Brain (organoid and tissue), 1 donor: Measurements from ENCODE around the gene KRTAP10-4. TPM values are rescaled to one million over a fixed set of nuclear protein-coding genes. Genes with fewer than 3 reads are reported as not detected.

Experiments used
- polyA plus RNA-seq: library from polyadenylated mRNA; stranded (reverse); fragments of 350-450 nt; fragmentation: Illumina TruSeq; extraction: RNeasy Lipid Tissue Mini Kit (QIAGEN cat#74804); gene quantifications from one replicate; pipeline ENCODE4 v1.2.3, GENCODE V29; 2015; ENCODE audit warnings: low read depth, low replicate concordance; ENCODE audit not compliant: insufficient read depth

The KRTAP10-4 gene
- polyA plus RNA-seq, 1 donor from 2014 or later, result not detected

Other genes with a start within 250 kb of the KRTAP10-4 start
- gene CFAP410, start 234.3 kb upstream of the KRTAP10-4 start, polyA plus RNA-seq, result 38.3 TPM
- 8.1 TPM for gene TRPM2, start 220.1 kb upstream of the KRTAP10-4 start, polyA plus RNA-seq
- 9.3 TPM for gene LRRC3, start 118.2 kb upstream of the KRTAP10-4 start, polyA plus RNA-seq
- not detected for gene KRTAP10-1, start 33.5 kb upstream of the KRTAP10-4 start, polyA plus RNA-seq
- gene KRTAP10-2, start 22.2 kb upstream of the KRTAP10-4 start, polyA plus RNA-seq, result not detected
- not detected for gene KRTAP10-3, start 14.9 kb upstream of the KRTAP10-4 start, polyA plus RNA-seq
- gene KRTAP10-5, start 6.9 kb downstream of the KRTAP10-4 start, polyA plus RNA-seq, result not detected
- gene KRTAP10-6, start 18.8 kb downstream of the KRTAP10-4 start, polyA plus RNA-seq, result not detected
- not detected for gene KRTAP10-7, start 26.9 kb downstream of the KRTAP10-4 start, polyA plus RNA-seq
- not detected for gene KRTAP10-8, start 38.4 kb downstream of the KRTAP10-4 start, polyA plus RNA-seq
- not detected for gene KRTAP10-9, start 53.4 kb downstream of the KRTAP10-4 start, polyA plus RNA-seq
- gene KRTAP10-10, start 63.6 kb downstream of the KRTAP10-4 start, polyA plus RNA-seq, result not detected
- not detected for gene KRTAP10-11, start 72.7 kb downstream of the KRTAP10-4 start, polyA plus RNA-seq
- not detected for gene KRTAP12-4, start 80.9 kb downstream of the KRTAP10-4 start, polyA plus RNA-seq
- gene KRTAP12-3, start 84.2 kb downstream of the KRTAP10-4 start, polyA plus RNA-seq, result not detected
- not detected for gene KRTAP12-2, start 93.2 kb downstream of the KRTAP10-4 start, polyA plus RNA-seq
- gene KRTAP12-1, start 108.4 kb downstream of the KRTAP10-4 start, polyA plus RNA-seq, result 0.93 TPM
- not detected for gene KRTAP10-12, start 123.4 kb downstream of the KRTAP10-4 start, polyA plus RNA-seq
- gene TSPEAR, start 137.8 kb downstream of the KRTAP10-4 start, polyA plus RNA-seq, result 2.4 TPM
- gene UBE2G2, start 228.1 kb downstream of the KRTAP10-4 start, polyA plus RNA-seq, result 49.1 TPM
- 149 TPM for gene SUMO3, start 244.3 kb downstream of the KRTAP10-4 start, polyA plus RNA-seq